AG20443 (cell line): ENCODE results near the gene AANAT.

ENCODE experiments used
- DNase-seq: peaks from one replicate; pipeline ENCODE4 v3.0.0; 2012; ENCODE audit warnings: low spot score, mixed read lengths

AANAT gene

GRCh38 chr17:76442341-76443338 is 24.8 kb upstream of the AANAT start:
- no peak for DNase-seq

- no peak for DNase-seq
Observed at GRCh38 chr17:76444518-76445311, 22.7 kb upstream of the AANAT start.

GRCh38 chr17:76445697-76446448 is 21.5 kb upstream of the AANAT start:
- no peak for DNase-seq

GRCh38 chr17:76446449-76447231 is 20.8 kb upstream of the AANAT start:
- peak; percentile 52 for DNase-seq

- no peak for DNase-seq
Observed at GRCh38 chr17:76447931-76448652, 19.3 kb upstream of the AANAT start.

GRCh38 chr17:76449126-76449525 is 18.3 kb upstream of the AANAT start:
- no peak for DNase-seq

- DNase-seq, result no peak
Observed at GRCh38 chr17:76451506-76451905, 15.9 kb upstream of the AANAT start.

GRCh38 chr17:76452127-76452659 is 15.2 kb upstream of the AANAT start:
- no peak for DNase-seq

GRCh38 chr17:76452660-76453430 is 14.6 kb upstream of the AANAT start, which contains the start of gene UBE2O:
UBE2O (minus strand) TSS chr17:76453152; CDS start chr17:76453141, 11 bp downstream.
- peak; percentile 99 for DNase-seq

- DNase-seq, result no peak
Observed at GRCh38 chr17:76453431-76453743, 14.0 kb upstream of the AANAT start.

- DNase-seq, result peak; percentile 74
Observed at GRCh38 chr17:76458580-76459490, 8.6 kb upstream of the AANAT start.

GRCh38 chr17:76459674-76460073 is 7.7 kb upstream of the AANAT start:
- DNase-seq, result no peak

GRCh38 chr17:76461765-76462555 is 5.4 kb upstream of the AANAT start:
- DNase-seq, result peak; percentile 40

- no peak for DNase-seq
Observed at GRCh38 chr17:76462556-76463290, 4.7 kb upstream of the AANAT start.

GRCh38 chr17:76466775-76467130 is 650 bp upstream of the AANAT start:
- DNase-seq, result no peak

- DNase-seq, result no peak
Observed at GRCh38 chr17:76467809-76468633, 618 bp downstream of the AANAT start.
